Sigmoid colon (tissue), 4 donors: ENCODE measurements around the gene PDS5A.

ENCODE experiments used
- CTCF ChIP-seq, 4 experiments: fragments of 450-650 bp in 3 of 4; fragments of 200-600 bp in 1 of 4; IDR thresholded peaks; one replicate each; pipeline ENCODE4 v1.5.1; 2016 to 2019; ENCODE audit warnings: antibody characterized with exemption in 4 of 4, mild to moderate bottlenecking in 3 of 4, moderate library complexity in 2 of 4
- EP300 ChIP-seq, 4 donors: sonication (generic); formaldehyde crosslinking; IDR thresholded peaks; one replicate each; pipeline ENCODE4 v1.6.1; 2017; ENCODE audit warnings: antibody characterized with exemption in 4 of 4
- POLR2A ChIP-seq, 2 donors: fragments of 450-650 bp; IDR thresholded peaks; one replicate each; pipeline ENCODE4 v1.6.1; 2016; ENCODE audit warnings: antibody characterized with exemption in 2 of 2, mild to moderate bottlenecking in 2 of 2, moderate library complexity in 2 of 2
- POLR2AphosphoS5 ChIP-seq, 4 donors: sonication (generic); formaldehyde crosslinking; IDR thresholded peaks; one replicate each; pipeline ENCODE4 v1.6.1; 2017; ENCODE audit warnings: antibody characterized with exemption in 4 of 4

GRCh38 chr4:39841894-39842293 lies 135.8 kb downstream of the PDS5A start:
- no peak for TF ChIP-seq CTCF (IDR thresholded peaks at IDR 0.05)
- no peak for TF ChIP-seq POLR2AphosphoS5 (IDR thresholded peaks at IDR 0.05)
- no peak for TF ChIP-seq EP300 (IDR thresholded peaks at IDR 0.05)
- no peak for TF ChIP-seq POLR2A (IDR thresholded peaks at IDR 0.05)
